Stimulated activated CD8-positive, alpha-beta memory T cell treated with anti-CD3 and anti-CD28 coated beads, Interleukin-4, amount 100 ng/mL, for 24 hours (primary cell): ENCODE data around the gene ATXN7L2.

Experiments used
- DNase-seq: peaks from one replicate; pipeline ENCODE4 v3.0.0-alpha.2; 2020; ENCODE audit warnings: low read depth

Gene ATXN7L2

DNA sequence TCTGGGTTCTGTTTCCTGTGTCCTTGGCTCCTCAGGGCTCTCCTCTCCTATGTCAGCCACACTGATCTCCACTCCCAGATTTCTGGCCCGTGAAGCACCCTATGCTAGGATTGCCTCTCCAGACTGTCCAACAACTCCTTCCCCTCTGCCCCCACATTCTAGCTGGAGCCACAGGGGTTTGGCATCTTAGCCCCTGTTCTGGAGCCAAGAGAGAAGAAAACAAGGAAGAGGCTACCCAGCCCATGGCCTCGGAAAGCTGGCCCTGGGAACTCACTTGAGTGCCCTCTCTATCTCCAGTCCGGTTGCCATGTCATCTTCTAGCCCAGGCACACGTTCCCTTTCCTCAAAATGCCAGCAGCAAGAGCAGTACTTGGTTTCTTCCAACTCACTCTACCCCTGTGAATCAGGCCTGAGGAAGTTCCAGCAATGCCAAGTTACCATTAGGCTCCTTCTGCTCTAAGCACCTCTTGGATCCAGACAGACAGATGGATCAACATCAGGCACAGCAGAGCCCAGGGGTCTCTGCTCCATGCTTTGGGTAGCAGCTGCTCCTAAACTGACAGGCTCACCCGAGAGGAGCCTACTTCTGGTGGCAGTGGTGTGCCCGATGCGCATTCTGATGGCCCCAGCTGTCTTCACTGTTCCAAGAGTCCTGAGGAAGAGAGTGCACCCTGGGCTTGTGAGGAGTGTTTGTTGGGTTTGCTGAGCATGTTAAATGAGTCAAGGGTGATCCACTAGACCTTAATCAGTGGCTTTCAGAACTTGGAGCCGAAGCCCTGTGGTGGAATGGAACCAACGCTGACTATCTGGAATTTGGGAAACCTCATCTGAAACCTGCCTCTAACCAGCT, 44.4 kb downstream of the ATXN7L2 start:
- no peak for DNase-seq

DNA sequence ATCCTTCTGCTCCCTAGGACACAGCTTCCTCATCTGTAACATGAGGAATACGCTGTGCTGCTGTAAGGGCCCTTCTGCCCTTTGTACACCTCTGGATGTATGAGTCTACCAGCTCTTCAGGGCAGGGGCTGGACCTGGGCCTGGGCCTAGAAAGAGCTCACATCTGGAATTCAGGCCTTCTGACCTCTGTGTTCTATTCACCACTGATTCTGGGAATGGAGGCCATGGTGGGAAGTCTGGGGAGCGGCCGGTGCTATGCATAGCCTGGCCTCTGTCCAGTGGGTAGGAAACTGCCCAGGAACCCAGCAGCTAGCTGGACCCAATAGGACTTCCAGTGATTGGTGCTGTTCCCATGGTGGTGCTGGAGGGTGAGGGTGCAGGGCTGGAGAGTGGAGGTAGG, 45.0 kb downstream of the ATXN7L2 start:
- DNase-seq = no peak

DNA sequence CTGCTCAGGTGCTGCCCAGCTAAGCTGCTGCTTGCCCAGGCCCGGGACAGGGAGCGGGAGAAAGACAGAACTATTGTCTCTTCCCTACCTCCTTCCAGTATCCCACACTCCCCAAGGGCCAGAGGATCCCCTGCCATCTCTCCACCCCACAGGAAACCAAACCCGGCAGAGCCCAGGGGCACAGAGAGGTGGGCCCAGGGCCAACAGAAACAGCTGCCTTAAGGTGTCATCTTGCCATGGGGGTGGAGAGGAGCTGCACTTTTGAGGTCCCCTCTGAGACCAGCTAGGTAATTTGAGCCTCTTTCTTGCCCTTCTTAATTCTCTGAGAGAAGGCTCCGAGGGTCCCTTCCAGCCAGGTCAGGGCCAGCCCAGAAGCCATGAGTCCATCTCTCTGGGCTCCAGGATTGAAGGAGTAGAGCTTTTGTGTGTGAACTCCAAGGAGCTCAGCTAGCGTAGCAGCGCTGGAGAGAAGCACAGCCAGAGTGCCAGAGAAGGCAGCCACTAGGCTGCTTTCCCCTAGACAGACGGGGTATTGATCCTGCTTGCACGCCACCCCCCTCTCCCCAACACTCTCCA, 46.3 kb downstream of the ATXN7L2 start:
- DNase-seq = no peak

DNA sequence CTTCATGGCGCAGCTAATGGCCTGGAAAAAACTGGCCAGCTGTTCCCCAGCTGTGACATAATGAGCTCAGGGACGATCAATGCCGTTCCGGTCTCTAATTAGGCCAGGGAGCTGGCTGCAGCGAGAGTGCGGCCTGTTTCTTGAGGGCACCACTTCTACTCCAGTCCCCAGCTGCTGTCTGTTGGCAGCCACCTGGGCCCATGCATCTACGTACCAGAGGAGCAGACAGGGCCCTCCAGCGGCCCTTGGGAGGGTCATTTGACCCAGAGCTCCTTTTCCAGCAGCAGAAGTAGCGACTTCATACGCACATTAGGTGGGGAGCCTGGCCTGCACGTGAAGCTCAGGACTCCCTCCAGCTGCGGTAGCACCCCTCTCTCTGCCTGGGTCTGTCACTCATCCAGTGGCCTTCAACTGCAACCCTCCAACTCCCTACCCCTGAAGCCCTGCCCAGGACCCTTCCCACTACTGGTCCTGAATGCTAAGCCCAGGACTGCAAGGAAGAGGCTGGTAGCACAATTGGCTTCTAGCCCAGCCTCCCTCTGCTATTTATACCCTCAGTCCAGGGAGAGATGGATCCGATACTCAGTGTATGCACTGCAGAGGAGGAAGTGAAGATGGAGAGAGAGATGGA, 46.9 kb downstream of the ATXN7L2 start:
- DNase-seq = no peak

DNA sequence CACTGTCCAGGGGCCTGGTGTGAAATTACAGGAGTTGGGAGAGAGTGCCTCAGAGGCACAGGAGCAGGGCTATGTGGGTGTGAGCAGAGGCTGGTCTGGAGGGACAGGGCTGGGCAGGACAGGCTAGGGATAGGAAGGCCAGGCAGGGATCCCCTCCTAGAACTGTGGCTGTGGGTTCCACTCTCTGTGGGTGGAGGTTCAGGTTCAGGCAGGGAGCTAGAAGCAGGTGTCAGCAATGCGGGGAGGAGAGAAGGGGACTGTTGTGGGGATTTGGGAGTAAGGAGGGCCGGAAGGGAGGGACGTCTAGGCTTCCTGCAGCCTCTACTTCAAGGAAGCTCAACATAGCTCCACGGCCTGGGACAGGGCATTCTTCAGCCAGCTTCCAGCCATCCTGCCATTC, 47.7 kb downstream of the ATXN7L2 start:
- no peak for DNase-seq

DNA sequence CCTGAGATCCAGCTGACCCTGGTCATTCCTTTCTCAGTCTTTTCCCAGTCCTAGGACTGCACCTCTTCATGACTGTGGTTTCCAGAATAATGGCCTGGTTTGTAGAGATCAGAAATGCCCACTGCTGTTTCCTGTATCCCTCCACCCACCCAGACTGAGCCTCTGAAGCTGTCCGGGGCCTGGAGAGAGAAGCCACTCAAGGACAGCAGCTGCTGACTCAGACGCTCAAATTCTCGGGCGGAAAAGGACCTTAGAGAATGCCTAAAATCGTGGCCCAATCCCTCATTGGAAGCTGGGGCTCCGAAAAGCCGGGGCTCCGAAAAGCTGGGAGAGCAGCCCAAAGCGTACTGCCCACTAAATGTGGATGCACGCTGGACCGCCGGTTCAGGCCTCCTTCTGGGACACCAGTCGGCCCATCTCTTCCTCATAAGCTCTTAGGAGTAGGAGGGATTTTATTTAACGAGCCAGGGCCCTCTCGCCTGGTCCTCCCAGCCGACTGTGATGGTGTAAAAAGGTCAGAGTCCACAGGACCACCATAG, 48.2 kb downstream of the ATXN7L2 start:
- no peak for DNase-seq

DNA sequence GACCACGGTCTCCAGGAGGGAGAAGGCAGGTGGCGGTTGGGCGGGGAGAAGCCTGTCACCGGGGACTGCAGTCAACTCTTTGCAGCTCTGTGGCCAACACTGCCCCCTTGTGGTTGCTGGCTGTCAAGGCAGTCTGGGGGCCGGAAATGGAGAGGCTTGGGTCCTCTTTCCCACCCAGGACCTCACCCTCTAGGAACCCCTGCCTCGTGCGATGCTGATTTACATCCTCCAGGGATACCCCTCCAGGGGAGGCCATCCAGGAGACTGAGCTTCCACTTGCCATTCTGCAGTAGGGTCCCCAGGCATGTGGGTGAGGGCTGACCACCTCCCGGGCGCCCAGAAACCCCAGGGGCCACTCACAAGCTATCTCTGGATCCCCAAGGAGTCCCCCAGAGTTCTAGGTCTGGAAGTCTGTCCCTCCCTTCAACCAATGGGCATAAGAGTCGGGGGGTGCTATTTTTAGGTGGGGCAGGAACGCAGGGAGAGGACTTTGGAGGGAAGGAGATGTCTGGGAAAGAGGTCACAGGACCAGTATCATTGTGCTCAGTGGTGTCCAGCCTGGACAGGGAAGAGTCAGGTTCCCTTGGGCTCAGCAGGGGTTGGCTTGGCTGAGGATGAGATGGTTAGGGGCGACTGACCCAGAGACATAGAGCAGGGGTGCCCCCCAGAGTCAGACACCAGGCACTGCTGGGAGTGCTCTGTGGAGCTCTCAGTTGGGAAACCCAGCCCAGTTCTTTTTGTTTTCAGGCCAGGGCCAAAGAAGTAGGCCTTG, 48.8 kb downstream of the ATXN7L2 start:
- peak; percentile 80 for DNase-seq

DNA sequence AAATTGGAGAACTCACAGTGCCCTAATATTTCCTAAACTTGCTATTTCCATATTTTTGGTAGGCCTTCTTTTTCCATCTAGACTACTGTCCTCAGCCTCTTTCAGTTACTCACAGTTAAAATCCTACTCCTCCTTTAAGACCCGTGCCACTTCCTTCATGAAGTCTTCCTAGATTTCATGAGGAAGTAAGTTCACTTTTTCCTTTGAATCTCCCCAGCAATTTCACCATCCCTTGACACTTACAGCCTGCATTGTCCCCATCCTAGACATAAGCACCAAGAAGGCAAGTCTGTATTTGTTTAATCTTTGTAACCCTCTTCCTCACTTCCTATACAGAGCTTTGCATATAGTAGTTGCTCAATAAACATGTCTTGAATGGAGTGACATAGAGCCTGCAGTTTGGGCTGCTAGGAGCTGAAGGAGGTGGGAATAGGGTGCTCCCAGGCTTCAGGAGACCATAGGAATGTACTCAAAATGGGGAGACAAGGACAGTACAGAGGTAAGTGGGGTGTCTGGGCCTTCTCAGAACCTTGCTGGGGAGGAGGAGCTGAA, 50.7 kb downstream of the ATXN7L2 start:
- DNase-seq = no peak

DNA sequence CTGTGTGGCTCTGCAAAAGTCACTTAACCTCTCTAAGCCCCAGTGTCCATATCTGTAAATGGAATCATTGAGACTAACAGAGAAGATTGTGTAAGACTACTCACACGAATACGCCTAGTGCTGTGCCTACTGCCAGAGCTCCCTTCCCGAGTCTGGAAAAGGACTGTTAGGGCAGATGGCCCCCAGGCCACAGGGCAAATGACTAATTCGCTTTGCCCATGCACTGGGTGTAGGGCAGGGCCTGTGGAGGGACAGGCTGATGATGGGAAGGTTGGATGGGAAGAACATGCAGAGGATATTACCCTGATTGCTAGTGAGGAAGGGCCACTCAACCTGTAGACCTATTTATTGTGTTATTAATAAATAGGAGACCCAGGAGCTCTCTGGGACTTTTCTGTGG, 51.8 kb downstream of the ATXN7L2 start:
- DNase-seq = no peak

DNA sequence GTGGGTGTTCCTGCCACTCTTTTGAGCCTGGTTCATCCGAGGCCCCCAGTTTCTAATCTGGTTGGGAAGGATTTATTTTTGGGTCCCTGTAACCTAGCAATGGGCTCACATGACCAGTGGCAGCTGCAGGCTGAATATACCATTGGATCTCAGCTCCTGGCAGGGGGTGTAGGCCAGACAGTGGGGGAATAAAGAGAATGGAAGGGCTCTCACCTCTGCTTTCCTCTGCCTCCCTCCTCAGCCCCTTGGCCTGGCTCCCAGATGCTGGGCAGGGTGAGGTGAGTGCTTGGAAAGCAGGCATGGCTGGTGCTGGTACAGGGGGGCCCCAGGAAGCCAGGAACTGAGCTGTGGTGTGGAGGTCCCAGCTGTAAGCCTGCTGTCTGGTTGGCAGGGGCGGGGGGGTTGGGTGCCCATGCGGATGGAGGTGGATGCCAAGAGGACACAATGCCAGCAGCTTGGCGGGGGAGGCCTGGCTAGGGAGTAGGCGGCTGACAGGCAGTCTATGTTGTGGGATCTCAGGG, 52.3 kb downstream of the ATXN7L2 start:
- DNase-seq = no peak

DNA sequence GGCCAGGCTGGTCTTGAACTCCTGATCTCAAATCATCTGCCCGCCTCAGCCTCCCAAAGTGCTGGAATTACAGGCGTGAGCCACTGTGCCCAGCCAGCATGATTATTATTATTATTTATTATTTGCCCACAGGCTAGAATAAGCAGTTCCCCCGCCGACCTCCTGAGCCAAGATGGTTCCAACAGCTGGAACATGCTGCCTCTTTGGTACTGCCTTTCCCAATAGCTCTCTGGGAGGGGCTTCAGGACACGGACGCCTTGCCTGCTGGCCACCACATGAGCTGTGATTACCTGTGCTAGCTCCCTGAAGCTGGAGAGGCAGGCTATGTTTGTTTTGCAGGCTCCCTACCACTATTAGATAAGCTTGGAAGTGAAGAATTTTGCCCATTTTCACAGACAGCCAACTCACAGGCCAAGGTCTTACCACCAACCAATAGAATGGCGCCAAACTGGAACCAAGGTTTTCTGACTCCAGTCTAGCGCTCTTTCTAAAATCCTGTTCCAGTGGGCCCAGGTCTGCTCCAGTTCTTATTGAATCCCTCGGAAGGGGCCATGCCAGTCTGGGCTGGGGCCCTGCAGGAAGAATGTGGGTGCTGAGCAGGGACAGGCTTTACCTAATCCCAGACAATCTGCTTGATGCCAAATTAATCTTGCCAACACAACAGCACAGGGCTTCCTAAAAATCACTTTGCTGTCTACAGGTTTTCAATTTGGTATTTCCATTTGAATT, 53.9 kb downstream of the ATXN7L2 start:
- DNase-seq = no peak

DNA sequence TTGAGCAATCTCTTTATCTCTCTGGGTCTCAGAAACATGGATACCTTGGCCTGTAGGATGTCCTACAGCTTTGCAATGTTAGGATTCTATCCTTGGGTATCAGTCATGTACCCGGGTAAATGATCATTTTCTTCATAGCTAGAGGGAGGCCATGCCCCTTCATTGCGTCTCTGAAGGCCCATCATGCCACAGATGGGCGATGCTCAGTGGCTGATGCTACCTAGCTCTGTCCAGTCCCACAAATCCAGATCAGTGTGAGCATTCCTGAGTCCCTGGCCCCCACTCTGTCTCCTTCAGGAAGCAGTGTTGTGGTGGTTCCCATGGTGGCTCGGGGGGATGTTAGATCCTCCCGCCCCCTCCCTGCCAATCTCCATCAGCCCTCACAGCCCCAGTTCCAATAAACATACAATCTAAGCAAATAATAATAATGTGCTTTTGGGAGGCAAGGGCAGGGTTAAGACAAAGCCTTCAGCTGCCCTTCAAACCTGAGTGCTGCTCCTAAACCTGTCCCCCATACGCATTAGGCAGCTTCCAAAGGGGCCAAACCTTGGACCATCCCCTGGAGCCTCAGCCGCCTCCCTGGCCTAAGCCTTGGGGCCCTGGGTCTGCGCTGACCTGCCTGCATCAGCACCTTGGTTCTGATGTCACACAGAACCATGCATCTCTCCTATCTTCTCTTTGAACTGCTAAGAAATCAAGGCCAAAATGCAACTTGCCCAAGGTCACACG, 55.3 kb downstream of the ATXN7L2 start:
- DNase-seq = no peak

DNA sequence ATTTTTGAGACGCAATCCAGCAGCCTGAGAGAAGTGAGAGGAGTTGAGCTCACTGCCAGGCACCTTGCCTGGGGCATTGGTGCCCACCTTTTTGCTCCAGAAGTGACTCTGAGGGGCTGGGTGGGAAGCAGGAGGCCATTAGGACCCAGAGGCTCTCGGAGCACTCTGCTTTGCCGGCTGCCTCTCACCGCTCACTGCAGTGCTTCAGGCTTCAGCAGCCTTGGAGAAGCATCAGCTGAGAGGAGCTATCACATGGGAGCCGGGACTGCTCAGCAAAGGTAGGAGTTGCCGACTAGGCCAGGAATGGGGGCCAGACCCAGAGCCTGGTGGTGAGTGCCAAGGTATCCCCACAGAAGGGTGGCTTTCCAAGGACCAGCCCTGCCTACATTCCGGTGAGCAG, 56.0 kb downstream of the ATXN7L2 start, which contains the start of gene GPR61:
Gene GPR61 (plus strand): TSS at position 197 of the 400 bp plus-strand sequence. CDS start 3,151 bp downstream, outside the sequence.
- DNase-seq = no peak

DNA sequence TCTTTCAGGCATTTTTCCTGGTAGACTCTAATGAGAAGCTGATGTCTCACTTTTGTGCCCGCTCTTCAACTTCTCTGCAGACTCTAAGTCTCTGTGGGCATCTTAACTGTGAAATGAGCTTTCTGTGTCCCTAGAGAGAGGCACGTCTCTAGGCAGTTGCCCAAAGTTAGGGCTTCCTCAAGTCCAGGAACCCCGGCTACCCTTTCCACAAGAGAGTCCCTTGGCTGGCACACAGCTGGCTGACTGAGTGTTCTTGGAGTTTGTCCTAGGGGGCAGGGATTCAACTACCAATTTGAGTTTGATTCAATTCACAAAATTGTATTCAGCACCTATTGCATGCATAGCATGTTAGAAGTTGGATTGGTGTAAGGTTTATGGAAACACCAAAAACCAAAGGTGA, 57.4 kb downstream of the ATXN7L2 start:
- no peak for DNase-seq
